ENCODE data around the gene GNPDA1. TPM values are rescaled to one million over a fixed set of nuclear protein-coding genes. Genes with fewer than 3 reads are reported as not detected.

GNPDA1 gene
- total and polyA plus RNA-seq, 8 donors: 4.1 to 15.5 (median 8.4) TPM

GRCh38 chr5:142020122-142020659, 7.4 kb upstream of the GNPDA1 start:
- ATAC-seq: no peak
- Histone ChIP-seq H3K9me3 (no peaks in the 10 kb centered on the region), H3K36me3 (no peaks in the 10 kb centered on the region), H3K27ac (no peak overlapping the region), H3K4me1 (peaks cover 0 to 5% (median 4%) of the 10 kb centered on the region in 3 donors), H3K4me3 (no peak overlapping the region), H3K27me3 (no peaks in the 10 kb centered on the region)
- FAIRE-seq: no peak
- DNase-seq: no peak
- TF ChIP-seq CTCF (IDR thresholded peaks at IDR 0.05): no peak
- intact Hi-C loops (cut with DNase I): no loop called here
- WGBS, 2 donors: 49 to 71% methylated on average over 1 of the region's 1 CpG

GRCh38 chr5:142017832-142018427, 5.1 kb upstream of the GNPDA1 start:
- no peak for ATAC-seq
- no peak overlapping the region for H3K27ac ChIP-seq
- H3K4me3 ChIP-seq: no peak overlapping the region
- no peak for FAIRE-seq
- DNase-seq: no peak
- no peaks in the 10 kb centered on the region for H3K27me3 ChIP-seq
- TF ChIP-seq CTCF (IDR thresholded peaks at IDR 0.05): no peak
- intact Hi-C loops (cut with DNase I): loop anchor here in 1 of 3 donors (10.0 kb wide), 1 partner anchor 127 kb away; no protein-coding TSS in a partner anchor
- WGBS, 2 donors: 87 to 93% methylated on average over 5 of the region's 5 CpGs
- peaks cover 0 to 16% (median 0%) of the 10 kb centered on the region in 3 donors for H3K4me1 ChIP-seq
- H3K36me3 ChIP-seq: no peaks in the 10 kb centered on the region
- H3K9me3 ChIP-seq: no peaks in the 10 kb centered on the region

- WGBS, 2 donors: 81 to 85% methylated on average over 4 of the region's 4 CpGs
- peaks cover 0 to 20% (median 0%) of the 10 kb centered on the region in 3 donors for H3K4me1 ChIP-seq
- no peaks in the 10 kb centered on the region for H3K9me3 ChIP-seq
- no peak for ATAC-seq
- H3K4me3 ChIP-seq: no peak overlapping the region
- DNase-seq: no peak
- H3K27ac ChIP-seq: no peak overlapping the region
- TF ChIP-seq CTCF (IDR thresholded peaks at IDR 0.05): no peak
- no peaks in the 10 kb centered on the region for H3K36me3 ChIP-seq
- H3K27me3 ChIP-seq: no peaks in the 10 kb centered on the region
- intact Hi-C loops (cut with DNase I): loop anchor here in 1 of 3 donors (10.0 kb wide), 1 partner anchor 128 kb away; no protein-coding TSS in a partner anchor
- FAIRE-seq: no peak
Measured at GRCh38 chr5:142016556-142016955, 3.7 kb upstream of the GNPDA1 start.

- H3K4me1 ChIP-seq: peaks cover 0 to 20% (median 0%) of the 10 kb centered on the region in 3 donors
- H3K27ac ChIP-seq: peak overlapping the region in 3 of 4 donors; percentile 10 to 45 (median 44)
- WGBS, 2 donors: 75 to 82% methylated on average over 6 of the region's 6 CpGs
- H3K9me3 ChIP-seq: no peaks in the 10 kb centered on the region
- intact Hi-C loops (cut with DNase I): loop anchor here in 1 of 3 donors (10.0 kb wide), 1 partner anchor 129 kb away; no protein-coding TSS in a partner anchor
- H3K27me3 ChIP-seq: no peaks in the 10 kb centered on the region
- ATAC-seq (peak in 2 of 4 donors; percentile 3 to 10), FAIRE-seq (no peak), DNase-seq (peak in 1 of 6 donors; percentile 27)
- no peak for TF ChIP-seq CTCF (IDR thresholded peaks at IDR 0.05)
- no peak overlapping the region for H3K4me3 ChIP-seq
- H3K36me3 ChIP-seq: no peaks in the 10 kb centered on the region
Measured at GRCh38 chr5:142015781-142016533, 3.1 kb upstream of the GNPDA1 start.

Data from pancreas (tissue), 10 donors.